SK-N-SH (cell line): Measurements from ENCODE around the gene CD300A.

ENCODE experiments used
- CHD2 ChIP-seq: fragments of 150-350 bp; IDR thresholded peaks from 2 replicates; pipeline ENCODE4 v1.6.1; 2018; ENCODE audit warnings: low read length; ENCODE audit not compliant: partially characterized antibody
- EP300 ChIP-seq, 2 experiments: IDR thresholded peaks; 2 replicates each; pipeline versions ENCODE4 v1.4.0 to v1.6.1; 2012; ENCODE audit warnings: borderline replicate concordance in 1 of 2, low read depth in 1 of 2, low read length in 1 of 2
- EZH2phosphoT487 ChIP-seq: fragments of 200-600 bp; sonication (generic); IDR thresholded peaks from 2 replicates; pipeline ENCODE4 v1.6.1; 2017; ENCODE audit warnings: low read depth, mixed run types, mild to moderate bottlenecking, antibody characterized with exemption, moderate library complexity, borderline replicate concordance
- MXI1 ChIP-seq: IDR thresholded peaks from 2 replicates; pipeline ENCODE4 v1.6.1; 2012; ENCODE audit warnings: mild to moderate bottlenecking, low read depth, low read length, improper control_type of control experiment
- RAD21 ChIP-seq: IDR thresholded peaks from 2 replicates; pipeline ENCODE4 v1.6.1; 2012; ENCODE audit warnings: mild to moderate bottlenecking, low read length
- SIN3A ChIP-seq: IDR thresholded peaks from 2 replicates; pipeline ENCODE4 v1.6.1; 2012; ENCODE audit warnings: low read depth, mild to moderate bottlenecking, low read length, moderate library complexity, borderline replicate concordance
- TAF1 ChIP-seq: IDR thresholded peaks from 2 replicates; pipeline ENCODE4 v1.6.1; 2012; ENCODE audit warnings: low read depth, mild to moderate bottlenecking, low read length, moderate library complexity, borderline replicate concordance
- TCF12 ChIP-seq: IDR thresholded peaks from 2 replicates; pipeline ENCODE4 v1.4.0; 2012
- TEAD4 ChIP-seq: IDR thresholded peaks from 2 replicates; pipeline ENCODE4 v1.4.0; 2012; ENCODE audit warnings: mild to moderate bottlenecking, borderline replicate concordance; ENCODE audit not compliant: insufficient read depth
- TF ChIP-seq, protein P1 (sequence below): fragments of 200-600 bp; sonication (generic); IDR thresholded peaks from 2 replicates; pipeline ENCODE4 v1.6.1; 2017; ENCODE audit warnings: antibody characterized with exemption, mild to moderate bottlenecking, moderate library complexity
- TF ChIP-seq, protein P2 (sequence below): fragments of 150-350 bp; IDR thresholded peaks from 2 replicates; pipeline ENCODE4 v1.6.1; 2017; ENCODE audit warnings: antibody characterized with exemption, low read length, low read depth, borderline replicate concordance

DNA sequence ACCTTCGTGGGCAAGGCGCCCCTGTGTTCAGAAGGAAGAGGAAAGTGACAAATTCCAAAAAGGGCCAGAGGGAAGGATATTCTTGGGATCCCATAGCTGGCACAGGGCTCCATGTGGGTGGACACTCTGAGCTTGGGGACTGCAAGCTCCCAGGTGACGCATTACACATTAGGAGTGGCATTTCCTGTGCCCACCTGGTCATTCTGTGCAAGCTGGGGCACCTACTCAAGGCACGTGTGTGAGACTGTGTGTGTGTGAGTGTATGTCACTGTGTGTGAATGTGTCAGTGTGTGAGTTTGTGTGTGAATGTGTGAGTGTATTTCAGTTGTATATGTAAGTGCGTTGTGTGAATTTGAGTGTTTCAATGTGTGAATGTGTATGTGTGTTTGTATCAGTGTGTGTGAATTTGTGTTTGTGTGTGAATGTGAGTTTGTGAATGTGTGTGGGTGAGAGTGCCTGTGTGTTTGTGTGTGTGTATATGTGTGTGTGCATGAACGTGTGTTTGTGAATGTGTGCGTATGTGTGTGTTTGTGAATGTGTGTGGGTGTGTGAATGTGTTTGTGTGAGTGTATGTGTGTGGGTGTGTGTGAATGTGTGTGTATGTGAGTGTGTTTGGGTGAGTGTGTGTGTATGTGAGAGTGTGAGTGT, 1.6 kb upstream of the CD300A start:
- TF ChIP-seq, protein P1, sequence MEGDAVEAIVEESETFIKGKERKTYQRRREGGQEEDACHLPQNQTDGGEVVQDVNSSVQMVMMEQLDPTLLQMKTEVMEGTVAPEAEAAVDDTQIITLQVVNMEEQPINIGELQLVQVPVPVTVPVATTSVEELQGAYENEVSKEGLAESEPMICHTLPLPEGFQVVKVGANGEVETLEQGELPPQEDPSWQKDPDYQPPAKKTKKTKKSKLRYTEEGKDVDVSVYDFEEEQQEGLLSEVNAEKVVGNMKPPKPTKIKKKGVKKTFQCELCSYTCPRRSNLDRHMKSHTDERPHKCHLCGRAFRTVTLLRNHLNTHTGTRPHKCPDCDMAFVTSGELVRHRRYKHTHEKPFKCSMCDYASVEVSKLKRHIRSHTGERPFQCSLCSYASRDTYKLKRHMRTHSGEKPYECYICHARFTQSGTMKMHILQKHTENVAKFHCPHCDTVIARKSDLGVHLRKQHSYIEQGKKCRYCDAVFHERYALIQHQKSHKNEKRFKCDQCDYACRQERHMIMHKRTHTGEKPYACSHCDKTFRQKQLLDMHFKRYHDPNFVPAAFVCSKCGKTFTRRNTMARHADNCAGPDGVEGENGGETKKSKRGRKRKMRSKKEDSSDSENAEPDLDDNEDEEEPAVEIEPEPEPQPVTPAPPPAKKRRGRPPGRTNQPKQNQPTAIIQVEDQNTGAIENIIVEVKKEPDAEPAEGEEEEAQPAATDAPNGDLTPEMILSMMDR, result no peak
- TF ChIP-seq MXI1 (no peak), RAD21 (no peak), CHD2 (no peak), SIN3A (no peak), EZH2phosphoT487 (no peak), EP300 (IDR thresholded peaks at IDR 0.05; ENCODE audit: borderline replicate concordance in 1 of 2, low read depth in 1 of 2, low read length in 1 of 2) (no peak), TEAD4 (no peak), TAF1 (no peak), TCF12 (no peak)
- TF ChIP-seq, protein P2, sequence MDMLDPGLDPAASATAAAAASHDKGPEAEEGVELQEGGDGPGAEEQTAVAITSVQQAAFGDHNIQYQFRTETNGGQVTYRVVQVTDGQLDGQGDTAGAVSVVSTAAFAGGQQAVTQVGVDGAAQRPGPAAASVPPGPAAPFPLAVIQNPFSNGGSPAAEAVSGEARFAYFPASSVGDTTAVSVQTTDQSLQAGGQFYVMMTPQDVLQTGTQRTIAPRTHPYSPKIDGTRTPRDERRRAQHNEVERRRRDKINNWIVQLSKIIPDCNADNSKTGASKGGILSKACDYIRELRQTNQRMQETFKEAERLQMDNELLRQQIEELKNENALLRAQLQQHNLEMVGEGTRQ, result no peak
